IPS-18a (cell line): Measurements from ENCODE around the gene GDPD1.
"Not testable (repeated sequence)": the region's sequence is repeated elsewhere in the genome, so short reads cannot be mapped to it uniquely, and the experiment has no call there.

Experiments used
- H3K27ac ChIP-seq: one replicate; pipeline ENCODE4 v1.5.1; 2013; ENCODE audit warnings: low read length
- H3K27me3 ChIP-seq: one replicate; pipeline ENCODE4 v1.6.1; 2013; ENCODE audit warnings: mild to moderate bottlenecking, low read length; ENCODE audit not compliant: control insufficient read depth, insufficient read depth
- H3K36me3 ChIP-seq: one replicate; pipeline ENCODE4 v1.6.1; 2013; ENCODE audit warnings: low read depth, low read length; ENCODE audit not compliant: control insufficient read depth
- H3K4me1 ChIP-seq: one replicate; pipeline ENCODE4 v1.6.1; 2013; ENCODE audit warnings: low read depth, low read length; ENCODE audit not compliant: control insufficient read depth
- H3K4me3 ChIP-seq: one replicate; pipeline ENCODE4 v1.5.1; 2013; ENCODE audit warnings: low read length
- H3K9ac ChIP-seq: one replicate; pipeline ENCODE4 v1.6.1; 2013; ENCODE audit warnings: mild to moderate bottlenecking, low read length, moderate library complexity
- H3K9me3 ChIP-seq: one replicate; pipeline ENCODE4 v1.6.1; 2013; ENCODE audit warnings: low read depth, low read length; ENCODE audit not compliant: control insufficient read depth

Gene GDPD1

DNA sequence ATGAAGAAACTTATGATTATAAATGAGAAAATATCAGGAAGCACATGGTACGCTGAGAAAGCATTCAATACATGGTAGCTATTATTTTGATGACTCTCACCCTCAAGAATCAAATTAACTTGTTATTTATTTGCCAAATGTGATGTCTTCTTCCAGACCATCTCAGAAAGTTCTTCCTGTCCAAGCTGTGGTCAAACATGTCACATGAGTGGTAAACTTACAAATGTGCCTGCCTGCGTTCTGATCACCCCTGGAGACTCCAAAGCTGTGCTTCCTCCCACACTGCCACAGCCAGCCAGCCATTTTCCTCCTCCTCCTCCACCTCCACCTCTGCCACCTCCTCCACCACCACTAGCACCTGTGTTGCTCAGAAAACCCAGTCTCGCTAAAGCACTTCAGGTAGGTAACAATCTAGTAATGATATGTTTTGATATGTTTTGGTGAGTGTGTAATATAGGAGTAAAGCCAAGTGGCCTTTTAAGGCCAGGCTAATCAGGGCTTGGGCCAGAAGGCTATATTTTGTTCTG lies 26.9 kb upstream of the GDPD1 start:
- Histone ChIP-seq H3K4me3 (no peak overlapping the region), H3K27me3 (no peaks in the 10 kb centered on the region), H3K9ac (no peak overlapping the region), H3K27ac (no peak overlapping the region), H3K9me3 (no peaks in the 10 kb centered on the region), H3K4me1 (no peaks in the 10 kb centered on the region), H3K36me3 (peaks cover 62% of the 10 kb centered on the region)

DNA sequence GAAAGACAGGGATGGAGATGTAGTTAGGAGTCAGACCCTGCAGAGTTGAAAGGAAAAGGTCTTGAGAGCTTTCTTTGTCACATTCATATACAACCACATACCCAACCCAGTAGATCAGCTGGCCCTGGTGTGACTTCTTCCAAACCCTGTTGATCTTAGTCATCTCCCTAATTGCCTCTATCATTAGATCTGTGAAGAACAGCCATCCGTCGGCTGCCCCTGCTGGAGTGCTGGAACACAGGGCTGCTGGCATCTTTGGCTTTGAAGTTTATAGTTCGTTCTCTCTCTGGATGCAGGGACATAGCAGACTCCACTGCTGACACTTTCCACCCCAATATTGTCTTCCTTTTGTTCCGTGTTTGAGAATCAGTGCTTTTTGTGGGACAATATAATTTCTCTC lies 20.9 kb upstream of the GDPD1 start:
- Histone ChIP-seq H3K9ac (no peak overlapping the region), H3K9me3 (no peaks in the 10 kb centered on the region), H3K27me3 (no peaks in the 10 kb centered on the region), H3K4me3 (no peak overlapping the region), H3K4me1 (no peaks in the 10 kb centered on the region), H3K27ac (no peak overlapping the region), H3K36me3 (peaks cover 59% of the 10 kb centered on the region)

GRCh38 chr17:59202320-59202719 lies 18.0 kb upstream of the GDPD1 start:
- H3K36me3 ChIP-seq = peaks cover 40% of the 10 kb centered on the region

GRCh38 chr17:59219370-59219769 lies 941 bp upstream of the GDPD1 start:
- H3K4me1 ChIP-seq = peaks cover 5% of the 10 kb centered on the region
- H3K27me3 ChIP-seq = no peaks in the 10 kb centered on the region
- no peak overlapping the region for H3K4me3 ChIP-seq
- peaks cover 3% of the 10 kb centered on the region for H3K36me3 ChIP-seq
- no peak overlapping the region for H3K9ac ChIP-seq
- H3K9me3 ChIP-seq = no peaks in the 10 kb centered on the region
- no peak overlapping the region for H3K27ac ChIP-seq

More at GRCh38 chr17:59202320-59202719, 18.0 kb upstream of the GDPD1 start:
- no peaks in the 10 kb centered on the region for H3K9me3 ChIP-seq
- H3K9ac ChIP-seq = no peak overlapping the region
- no peak overlapping the region for H3K27ac ChIP-seq
- no peaks in the 10 kb centered on the region for H3K27me3 ChIP-seq
- no peaks in the 10 kb centered on the region for H3K4me1 ChIP-seq
- no peak overlapping the region for H3K4me3 ChIP-seq

DNA sequence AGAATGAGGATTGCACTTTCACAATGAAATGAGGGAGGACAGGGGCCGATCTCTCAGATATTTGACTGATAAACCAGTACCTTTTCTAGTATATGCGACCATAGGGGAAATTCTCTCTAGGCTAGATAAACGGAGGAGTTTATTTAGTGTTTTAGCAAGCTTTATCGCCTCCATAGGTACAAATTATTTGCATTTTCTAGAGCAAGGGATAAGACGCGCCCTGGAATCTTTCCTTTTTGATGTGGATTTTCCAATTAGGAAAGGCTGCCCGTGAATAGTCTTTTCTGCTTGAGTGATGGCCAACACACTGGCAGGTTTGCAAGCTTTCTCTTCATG lies 351 bp upstream of the GDPD1 start:
- Histone ChIP-seq H3K4me3 (peak overlapping the region; percentile 90), H3K4me1 (peaks cover 5% of the 10 kb centered on the region), H3K36me3 (no peaks in the 10 kb centered on the region), H3K9ac (peak overlapping the region; percentile 28), H3K27ac (no peak overlapping the region), H3K9me3 (no peaks in the 10 kb centered on the region), H3K27me3 (no peaks in the 10 kb centered on the region)

DNA sequence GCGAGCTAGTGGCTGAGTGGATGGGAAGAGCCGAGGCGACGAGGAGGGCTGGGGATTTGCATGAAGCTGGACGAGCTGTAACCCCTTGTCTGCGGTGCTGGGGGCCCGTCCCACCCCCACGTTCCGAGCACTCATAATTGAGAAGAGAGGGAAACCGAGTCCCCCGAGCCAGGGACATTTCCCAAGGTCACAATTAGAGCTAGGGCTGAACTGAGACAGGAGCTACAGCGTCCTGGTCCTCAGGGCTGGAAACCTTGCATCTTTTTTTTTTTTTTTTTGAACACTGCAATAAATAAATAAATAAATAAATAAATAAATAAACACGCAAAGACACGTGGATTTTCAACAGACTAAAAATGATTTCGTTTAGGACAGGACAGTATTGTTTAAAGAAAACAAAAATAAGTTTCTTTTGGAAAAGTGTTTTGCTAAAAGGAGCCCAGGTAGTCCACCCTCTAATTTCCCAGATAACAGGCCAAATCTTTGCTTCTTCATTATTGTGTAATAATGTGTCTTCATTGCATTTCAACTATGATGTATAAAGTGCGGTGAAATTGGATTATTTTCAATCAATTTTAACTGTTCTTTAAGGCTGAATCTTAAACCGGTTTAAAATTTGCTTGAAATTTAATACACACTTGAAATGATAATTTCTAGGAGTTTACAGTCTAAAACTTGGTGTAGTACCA lies 992 bp downstream of the GDPD1 start:
- no peaks in the 10 kb centered on the region for H3K9me3 ChIP-seq
- peaks cover 5% of the 10 kb centered on the region for H3K4me1 ChIP-seq
- H3K27ac ChIP-seq = no peak overlapping the region
- no peaks in the 10 kb centered on the region for H3K27me3 ChIP-seq
- H3K4me3 ChIP-seq = peak overlapping the region; percentile 90
- peak overlapping the region; percentile 80 for H3K9ac ChIP-seq
- H3K36me3 ChIP-seq = no peaks in the 10 kb centered on the region

DNA sequence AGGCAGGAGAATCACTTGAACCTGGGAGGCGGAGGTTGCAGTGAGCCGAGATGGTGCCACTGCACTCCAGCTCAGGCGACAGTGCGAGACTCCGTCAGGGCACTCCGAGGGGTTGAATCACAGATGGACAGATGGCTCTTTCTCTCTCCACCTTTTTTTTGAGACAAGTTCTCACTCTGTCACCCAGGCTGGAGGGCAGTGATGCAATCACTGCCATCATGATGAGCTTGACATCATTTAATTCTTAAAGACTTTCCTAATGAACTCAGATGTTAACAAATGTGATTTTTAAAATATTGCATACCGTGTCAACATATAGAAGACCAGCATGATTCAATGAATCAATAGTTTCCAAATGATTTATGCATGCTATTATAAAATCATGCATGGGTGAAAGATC lies 3.5 kb downstream of the GDPD1 start:
- H3K36me3 ChIP-seq = no peaks in the 10 kb centered on the region
- H3K27me3 ChIP-seq = no peaks in the 10 kb centered on the region

DNA sequence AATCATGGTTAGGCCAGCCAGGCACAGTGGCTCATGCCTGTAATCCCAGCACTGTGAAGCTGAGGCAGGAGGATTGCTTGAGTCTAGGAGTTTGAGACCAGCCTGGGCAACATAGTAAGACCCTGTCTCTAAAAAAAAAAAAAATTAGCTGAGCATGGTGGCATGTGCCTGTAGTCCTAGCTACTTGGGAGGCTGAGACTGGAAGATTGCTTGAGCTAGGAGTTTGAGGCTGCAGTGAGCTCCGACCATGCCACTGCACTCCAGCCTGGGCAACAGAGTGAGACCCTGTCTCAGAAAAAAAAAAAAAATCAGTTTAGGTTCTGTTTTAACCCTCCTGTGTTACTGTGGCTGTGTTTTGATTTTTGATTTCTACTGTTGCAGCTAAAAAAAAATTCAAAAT lies 8.3 kb downstream of the GDPD1 start:
- not testable (repeated sequence) for H3K9me3 ChIP-seq, H3K27me3 ChIP-seq, H3K27ac ChIP-seq, H3K9ac ChIP-seq, H3K4me1 ChIP-seq, H3K36me3 ChIP-seq, H3K4me3 ChIP-seq

More for the DNA sequence above, 3.5 kb downstream of the GDPD1 start:
- Histone ChIP-seq H3K4me1 (peaks cover 5% of the 10 kb centered on the region), H3K27ac (no peak overlapping the region), H3K9ac (no peak overlapping the region), H3K9me3 (no peaks in the 10 kb centered on the region), H3K4me3 (no peak overlapping the region)

GRCh38 chr17:59230764-59231163 lies 10.5 kb downstream of the GDPD1 start:
- H3K27me3 ChIP-seq = no peaks in the 10 kb centered on the region
- H3K36me3 ChIP-seq = no peaks in the 10 kb centered on the region
- H3K4me3 ChIP-seq = no peak overlapping the region
- no peak overlapping the region for H3K27ac ChIP-seq
- no peaks in the 10 kb centered on the region for H3K4me1 ChIP-seq
- H3K9ac ChIP-seq = no peak overlapping the region
- no peaks in the 10 kb centered on the region for H3K9me3 ChIP-seq

GRCh38 chr17:59234631-59235030 lies 14.3 kb downstream of the GDPD1 start:
- H3K9ac ChIP-seq = no peak overlapping the region
- no peaks in the 10 kb centered on the region for H3K36me3 ChIP-seq

DNA sequence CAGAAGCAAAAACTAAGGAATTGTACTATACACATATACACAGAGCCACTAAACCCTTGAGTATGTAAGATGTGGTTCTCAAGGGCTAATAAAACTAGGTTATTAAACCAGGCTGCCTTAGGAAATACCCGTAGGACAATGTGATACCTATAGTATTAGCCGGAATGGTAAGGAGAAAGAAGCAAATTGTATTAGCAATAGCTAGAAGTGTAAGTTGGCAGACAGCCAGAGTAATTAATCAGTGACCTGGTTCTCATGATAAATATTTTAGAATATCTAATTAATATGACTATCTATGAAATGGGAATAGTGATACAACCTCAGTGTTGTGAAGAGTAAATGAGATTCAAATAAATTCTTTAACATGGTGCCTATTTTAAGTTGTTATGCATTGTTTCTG lies 18.6 kb downstream of the GDPD1 start:
- no peaks in the 10 kb centered on the region for H3K4me1 ChIP-seq
- H3K27ac ChIP-seq = no peak overlapping the region

More at GRCh38 chr17:59234631-59235030, 14.3 kb downstream of the GDPD1 start:
- Histone ChIP-seq H3K27me3 (no peaks in the 10 kb centered on the region), H3K4me1 (no peaks in the 10 kb centered on the region), H3K27ac (no peak overlapping the region), H3K9me3 (no peaks in the 10 kb centered on the region), H3K4me3 (no peak overlapping the region)

DNA sequence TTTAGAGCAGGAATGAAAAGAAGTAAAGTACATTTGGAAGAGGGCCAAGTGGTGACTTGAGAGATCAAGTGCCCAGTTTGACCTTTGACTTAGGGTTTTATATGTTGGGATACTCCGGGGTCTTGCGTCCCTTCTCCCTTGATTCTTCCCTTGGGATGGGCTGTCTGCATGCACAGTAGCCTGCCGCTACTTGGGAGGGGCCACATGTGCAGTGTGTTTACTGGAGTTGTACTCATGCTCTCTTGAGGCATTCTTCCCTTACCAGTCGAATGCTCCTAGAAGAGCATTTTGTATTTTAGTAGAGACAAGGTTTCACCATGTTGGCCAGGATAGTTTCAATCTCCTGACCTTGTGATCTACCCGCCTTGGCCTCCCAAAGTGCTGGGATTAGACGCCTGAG lies 23.8 kb downstream of the GDPD1 start:
- Histone ChIP-seq H3K9me3 (no peaks in the 10 kb centered on the region), H3K27ac (no peak overlapping the region)

More for the DNA sequence above, 18.6 kb downstream of the GDPD1 start:
- no peaks in the 10 kb centered on the region for H3K9me3 ChIP-seq
- H3K4me3 ChIP-seq = no peak overlapping the region
- no peak overlapping the region for H3K9ac ChIP-seq
- no peaks in the 10 kb centered on the region for H3K36me3 ChIP-seq
- H3K27me3 ChIP-seq = no peaks in the 10 kb centered on the region

More for the DNA sequence above, 23.8 kb downstream of the GDPD1 start:
- Histone ChIP-seq H3K9ac (no peak overlapping the region), H3K36me3 (no peaks in the 10 kb centered on the region), H3K27me3 (no peaks in the 10 kb centered on the region), H3K4me1 (no peaks in the 10 kb centered on the region), H3K4me3 (no peak overlapping the region)
